Measurements from ENCODE around the gene CDK15. TPM values are rescaled to one million over a fixed set of nuclear protein-coding genes. Genes with fewer than 3 reads are reported as not detected.

The CDK15 gene
- total RNA-seq, 2 donors from 2014 or later, result not detected

DNA sequence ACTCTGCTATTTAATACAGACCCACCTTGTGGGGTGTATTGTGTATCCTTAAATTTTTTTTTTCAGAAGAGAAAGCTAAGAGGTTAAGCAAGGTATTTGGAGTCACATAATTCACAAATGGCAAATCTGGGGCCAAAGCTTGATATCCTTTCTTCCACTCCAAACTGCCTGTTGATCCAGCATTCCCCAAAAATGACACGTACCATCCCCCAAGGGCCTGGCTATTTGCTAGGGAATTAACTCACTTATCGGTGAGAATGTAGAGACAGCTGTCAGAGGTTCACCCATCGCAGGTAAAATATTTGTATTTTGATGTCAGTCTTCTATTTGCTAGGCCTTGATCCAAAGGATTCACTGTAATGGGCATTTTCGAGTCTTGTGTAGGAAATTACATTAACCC is 123.7 kb downstream of the CDK15 start:
- Mint-ChIP-seq H3K27me3 (peaks cover 15% of the 10 kb centered on the region), H3K9me3 (no peaks in the 10 kb centered on the region), H3K27ac (no peak overlapping the region), H3K4me3 (no peak overlapping the region), H3K4me1 (no peaks in the 10 kb centered on the region), H3K36me3 (ENCODE audit: low read depth) (no peaks in the 10 kb centered on the region)
- ATAC-seq (replicated peaks), result no peak

DNA sequence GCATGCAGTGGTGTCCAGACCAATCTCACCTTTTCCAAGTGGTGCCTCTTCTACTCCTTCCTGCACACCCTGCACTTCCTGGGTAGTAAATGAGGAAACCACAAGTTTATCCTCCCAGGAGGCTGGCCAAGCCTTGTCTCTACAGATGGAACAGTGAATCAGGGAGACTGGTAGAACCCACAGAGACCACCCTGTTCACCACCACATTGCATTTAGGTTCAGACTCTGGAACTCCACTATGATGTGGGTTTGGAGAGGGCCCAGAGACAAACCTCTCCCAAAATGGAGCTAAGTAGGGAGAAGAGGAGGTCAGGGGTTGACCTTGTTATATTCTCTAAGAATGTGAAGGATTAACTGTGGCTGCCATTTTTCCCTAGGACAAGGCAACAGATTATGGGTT is 124.5 kb downstream of the CDK15 start:
- Mint-ChIP-seq H3K27ac (no peak overlapping the region), H3K36me3 (ENCODE audit: low read depth) (no peaks in the 10 kb centered on the region), H3K9me3 (no peaks in the 10 kb centered on the region), H3K4me3 (no peak overlapping the region), H3K27me3 (peaks cover 13% of the 10 kb centered on the region), H3K4me1 (no peaks in the 10 kb centered on the region)
- ATAC-seq (replicated peaks), result no peak

DNA sequence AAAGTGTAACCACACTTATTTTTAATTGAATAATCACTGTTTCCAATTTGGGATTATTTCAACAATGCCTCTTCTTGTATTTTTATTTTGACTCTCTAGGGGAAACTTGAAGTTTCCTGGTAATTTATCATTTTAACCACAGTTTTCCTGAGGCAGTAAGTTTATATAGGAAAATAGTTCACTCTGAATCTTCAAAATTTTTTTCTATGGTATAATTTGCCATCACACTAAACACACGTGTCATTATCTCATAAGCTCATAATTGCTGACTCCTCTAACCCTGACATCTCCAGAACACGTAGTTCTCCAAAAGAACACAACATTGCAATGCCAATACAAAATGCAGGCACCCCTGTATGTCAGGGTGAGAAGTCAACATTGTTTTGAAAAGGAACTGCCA is 125.1 kb downstream of the CDK15 start:
- Mint-ChIP-seq H3K27ac (no peak overlapping the region), H3K36me3 (ENCODE audit: low read depth) (no peaks in the 10 kb centered on the region), H3K9me3 (no peaks in the 10 kb centered on the region), H3K4me3 (no peak overlapping the region), H3K27me3 (peaks cover 9% of the 10 kb centered on the region), H3K4me1 (no peaks in the 10 kb centered on the region)
- no peak for ATAC-seq (replicated peaks)

DNA sequence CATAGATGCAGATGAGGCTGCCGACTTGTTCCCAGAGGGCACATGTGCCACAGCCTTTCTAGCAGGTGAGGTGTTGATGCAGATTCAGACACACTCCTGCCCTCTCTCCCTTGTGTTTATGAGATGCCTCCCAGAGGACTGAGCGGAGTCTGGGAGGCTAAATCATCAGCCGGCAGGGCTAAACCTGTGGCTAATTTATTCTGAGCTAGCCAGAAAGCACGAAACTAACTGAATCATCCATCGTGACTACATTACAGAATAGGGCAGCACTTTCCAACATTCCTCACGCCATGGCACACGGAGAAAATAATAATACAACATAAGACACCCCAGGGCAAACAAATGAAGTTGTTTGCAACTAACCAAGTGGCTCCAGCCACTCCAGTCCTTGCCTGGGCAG is 125.6 kb downstream of the CDK15 start:
- H3K27ac Mint-ChIP-seq, result no peak overlapping the region
- H3K4me1 Mint-ChIP-seq, result no peaks in the 10 kb centered on the region
- ATAC-seq (replicated peaks), result no peak
- peaks cover 9% of the 10 kb centered on the region for H3K27me3 Mint-ChIP-seq
- H3K9me3 Mint-ChIP-seq, result no peaks in the 10 kb centered on the region
- H3K4me3 Mint-ChIP-seq, result no peak overlapping the region
- no peaks in the 10 kb centered on the region for H3K36me3 Mint-ChIP-seq (ENCODE audit: low read depth)

DNA sequence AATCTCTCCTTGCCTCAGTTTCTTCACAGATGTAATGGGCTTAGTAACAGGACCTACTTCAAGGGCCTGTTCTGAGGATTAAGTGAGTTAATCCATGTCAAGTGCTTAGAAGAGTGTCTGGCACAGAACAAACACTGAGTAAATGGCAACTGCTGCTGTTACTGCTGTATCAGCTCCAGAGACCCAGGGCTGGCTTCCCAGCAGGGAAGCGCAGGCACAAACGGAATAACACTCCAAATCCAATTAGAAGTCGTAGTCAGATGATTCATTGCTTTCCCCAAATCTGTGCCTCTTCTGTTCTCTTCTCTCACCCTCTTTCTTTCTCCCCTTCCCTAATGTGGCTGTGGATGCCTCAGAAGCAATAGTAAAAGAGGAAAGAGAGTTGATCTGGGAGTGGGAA is 126.2 kb downstream of the CDK15 start:
- no peak for ATAC-seq (replicated peaks)
- Mint-ChIP-seq H3K4me3 (no peak overlapping the region), H3K36me3 (ENCODE audit: low read depth) (no peaks in the 10 kb centered on the region), H3K27me3 (peaks cover 8% of the 10 kb centered on the region), H3K4me1 (no peaks in the 10 kb centered on the region), H3K9me3 (no peaks in the 10 kb centered on the region), H3K27ac (no peak overlapping the region)

DNA sequence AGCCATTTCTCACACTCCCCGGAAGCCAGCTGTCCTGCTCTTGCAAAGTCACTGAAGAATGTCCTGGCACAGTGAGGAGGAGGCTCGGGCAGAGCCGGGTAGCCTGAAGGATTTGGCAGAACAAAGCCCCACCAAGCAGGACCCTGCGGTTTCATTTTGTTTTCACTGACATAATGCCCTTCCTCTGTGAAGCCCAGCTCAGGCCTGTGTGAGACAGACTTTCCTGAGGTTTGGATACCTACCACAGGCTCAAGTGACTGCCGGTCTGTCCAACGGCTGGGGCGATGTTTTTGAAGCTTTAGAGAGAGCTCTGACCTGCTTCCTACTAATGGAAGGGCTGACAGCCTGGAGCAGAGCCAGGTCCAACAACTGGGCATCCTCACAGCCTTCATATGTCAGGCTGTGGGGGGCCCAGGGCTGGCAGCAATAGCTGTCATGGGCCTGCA is 127.5 kb downstream of the CDK15 start:
- Mint-ChIP-seq H3K36me3 (ENCODE audit: low read depth) (no peaks in the 10 kb centered on the region), H3K4me1 (no peaks in the 10 kb centered on the region), H3K27ac (no peak overlapping the region), H3K9me3 (no peaks in the 10 kb centered on the region), H3K27me3 (peaks cover 9% of the 10 kb centered on the region), H3K4me3 (no peak overlapping the region)
- ATAC-seq (replicated peaks), result no peak

DNA sequence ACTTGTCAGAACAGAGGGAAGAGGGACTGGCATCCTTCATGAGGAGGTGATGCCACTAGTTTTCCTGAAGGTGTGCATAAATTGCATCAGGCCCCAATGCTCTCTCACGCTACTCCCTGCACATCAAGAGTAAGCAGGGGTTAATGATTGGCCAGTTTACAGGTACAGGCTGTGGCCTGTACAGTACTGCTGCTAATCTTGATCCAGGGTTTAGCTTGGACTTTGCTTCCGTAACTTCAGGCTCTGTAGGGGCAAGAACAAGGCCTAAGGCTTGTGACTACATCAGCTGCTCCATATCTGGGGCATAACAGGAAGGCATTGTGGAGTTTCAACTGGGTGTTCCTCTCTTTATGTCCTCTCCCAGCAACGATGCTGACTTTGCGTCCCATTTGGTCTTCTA is 130.5 kb downstream of the CDK15 start:
- Mint-ChIP-seq H3K4me3 (no peak overlapping the region), H3K27me3 (peaks cover 9% of the 10 kb centered on the region), H3K4me1 (no peaks in the 10 kb centered on the region), H3K27ac (no peak overlapping the region), H3K36me3 (ENCODE audit: low read depth) (no peaks in the 10 kb centered on the region), H3K9me3 (no peaks in the 10 kb centered on the region)
- ATAC-seq (replicated peaks), result no peak

DNA sequence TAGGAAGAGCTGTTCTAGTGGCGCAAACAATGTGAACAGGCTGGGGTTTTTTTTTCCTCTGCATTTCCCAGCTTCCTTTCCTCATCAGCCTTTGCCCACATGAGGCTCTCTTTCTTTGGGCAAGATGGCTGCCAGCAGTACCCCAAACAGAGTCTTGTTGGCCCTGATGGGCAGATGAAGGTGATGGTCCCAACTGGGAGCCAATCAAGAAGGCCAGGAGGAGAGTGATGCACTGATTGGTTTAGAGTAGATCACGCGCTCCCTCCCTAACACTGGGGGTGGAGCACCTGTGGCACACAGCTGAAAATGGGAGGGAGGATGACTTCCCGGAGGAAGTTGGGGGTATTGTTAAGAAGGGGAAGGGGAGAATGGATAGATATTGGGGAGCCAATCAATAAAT is 131.0 kb downstream of the CDK15 start:
- Mint-ChIP-seq H3K27me3 (peaks cover 13% of the 10 kb centered on the region), H3K9me3 (no peaks in the 10 kb centered on the region), H3K4me3 (no peak overlapping the region), H3K36me3 (ENCODE audit: low read depth) (no peaks in the 10 kb centered on the region), H3K4me1 (no peaks in the 10 kb centered on the region), H3K27ac (no peak overlapping the region)
- ATAC-seq (replicated peaks), result no peak

DNA sequence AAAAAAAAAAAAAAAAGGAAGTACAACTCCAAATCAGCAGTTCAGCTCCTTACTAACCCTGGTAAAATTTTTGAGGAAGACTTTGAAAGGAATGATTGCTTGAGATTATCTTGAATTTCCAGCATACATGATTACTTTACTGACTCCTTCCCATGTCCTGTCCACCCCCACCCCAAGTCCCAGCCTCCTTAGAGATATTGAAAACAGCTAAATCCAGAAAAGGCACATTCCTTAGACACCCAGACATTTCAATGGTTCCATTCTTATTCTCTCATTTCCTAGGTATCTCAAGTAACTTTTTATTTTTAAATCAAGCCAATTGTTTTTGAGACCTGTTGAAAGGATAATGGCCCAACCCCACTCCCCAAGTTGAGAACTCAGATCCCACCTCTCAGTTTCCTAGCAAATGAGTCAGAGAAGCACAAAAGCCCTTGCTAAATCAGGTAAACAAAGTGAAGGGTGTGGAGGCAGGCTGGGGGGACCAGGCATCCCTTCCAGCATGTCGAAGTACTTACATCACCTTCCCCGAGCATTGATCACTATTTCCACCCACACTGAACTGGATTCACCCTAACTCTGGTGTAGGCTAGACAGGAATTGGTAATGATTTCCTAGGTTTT is 131.9 kb downstream of the CDK15 start:
- Mint-ChIP-seq H3K27ac (no peak overlapping the region), H3K36me3 (ENCODE audit: low read depth) (no peaks in the 10 kb centered on the region), H3K4me3 (no peak overlapping the region), H3K9me3 (no peaks in the 10 kb centered on the region), H3K4me1 (no peaks in the 10 kb centered on the region), H3K27me3 (peaks cover 8% of the 10 kb centered on the region)
- no peak for ATAC-seq (replicated peaks)

DNA sequence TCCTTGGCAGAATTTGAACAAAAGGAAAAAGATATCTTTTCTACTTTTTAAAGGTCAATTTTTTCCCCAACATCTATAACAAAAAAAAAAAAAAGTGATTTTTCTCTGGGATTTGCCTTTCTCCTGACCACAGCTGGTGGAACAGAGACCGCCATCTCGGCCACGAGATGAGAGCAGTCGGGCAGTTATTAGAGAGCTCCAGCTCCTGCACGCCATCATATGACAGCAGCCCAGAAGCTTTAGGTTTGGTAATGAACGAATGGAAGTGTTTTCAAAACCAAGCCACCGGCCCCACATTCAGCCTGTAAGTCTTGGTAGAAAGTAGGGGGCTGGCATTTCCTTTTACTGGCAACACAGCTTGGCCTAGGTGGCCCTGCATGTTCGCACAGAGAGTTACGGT is 132.4 kb downstream of the CDK15 start:
- ATAC-seq (replicated peaks), result no peak
- Mint-ChIP-seq H3K27me3 (peaks cover 8% of the 10 kb centered on the region), H3K36me3 (ENCODE audit: low read depth) (no peaks in the 10 kb centered on the region), H3K4me3 (no peak overlapping the region), H3K4me1 (no peaks in the 10 kb centered on the region), H3K27ac (no peak overlapping the region), H3K9me3 (no peaks in the 10 kb centered on the region)

DNA sequence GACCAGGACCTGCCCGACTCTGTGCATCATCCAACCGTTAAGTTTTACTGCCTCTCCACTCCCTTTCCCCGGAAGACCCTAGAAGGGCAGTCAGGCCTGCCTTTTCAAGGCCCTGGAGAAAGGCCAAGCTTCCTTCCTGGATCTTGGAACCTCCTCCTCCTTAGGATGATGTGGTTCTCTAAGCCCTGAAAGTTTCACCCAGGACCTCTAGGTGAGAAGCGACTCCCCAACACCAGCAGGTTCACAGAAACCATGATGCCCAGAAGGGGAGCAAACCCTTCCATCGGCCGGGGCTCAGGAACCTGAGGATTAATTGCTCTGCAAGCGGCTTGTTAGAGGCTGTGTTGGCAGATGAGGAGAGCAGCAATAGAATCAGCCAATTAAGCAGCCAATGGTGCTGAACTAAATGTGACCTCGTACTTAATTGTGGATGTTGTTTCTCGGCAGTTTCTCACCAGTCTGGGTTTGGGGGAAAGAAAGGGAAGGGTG is 133.2 kb downstream of the CDK15 start:
- no peak overlapping the region for H3K4me3 Mint-ChIP-seq

DNA sequence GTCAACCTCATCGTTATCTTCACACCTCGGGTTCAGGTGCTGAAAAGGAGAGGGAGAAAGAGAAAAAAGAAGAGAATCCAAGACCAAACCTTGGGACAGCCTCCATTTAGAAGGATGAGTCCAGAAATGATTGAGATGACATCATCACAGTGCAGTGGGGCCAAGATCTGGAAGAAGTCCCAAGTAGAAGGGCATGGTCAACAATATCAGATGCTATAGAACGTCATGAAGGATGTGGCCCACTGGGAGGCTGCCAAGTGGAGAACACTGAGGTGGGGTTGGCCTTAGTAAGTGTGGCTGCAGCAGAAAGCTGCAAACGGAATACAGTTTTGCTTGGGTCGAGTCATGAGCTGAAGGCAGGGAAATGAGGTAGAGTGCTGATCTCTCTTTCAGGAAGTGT is 136.2 kb downstream of the CDK15 start:
- H3K27ac Mint-ChIP-seq, result no peak overlapping the region
- no peaks in the 10 kb centered on the region for H3K36me3 Mint-ChIP-seq (ENCODE audit: low read depth)
- H3K4me1 Mint-ChIP-seq, result no peaks in the 10 kb centered on the region
- H3K9me3 Mint-ChIP-seq, result no peaks in the 10 kb centered on the region
- peaks cover 8% of the 10 kb centered on the region for H3K27me3 Mint-ChIP-seq
- H3K4me3 Mint-ChIP-seq, result no peak overlapping the region
- no peak for ATAC-seq (replicated peaks)

More for the DNA sequence above, 133.2 kb downstream of the CDK15 start:
- no peaks in the 10 kb centered on the region for H3K4me1 Mint-ChIP-seq
- H3K9me3 Mint-ChIP-seq, result no peaks in the 10 kb centered on the region
- no peaks in the 10 kb centered on the region for H3K36me3 Mint-ChIP-seq (ENCODE audit: low read depth)
- ATAC-seq (replicated peaks), result no peak
- H3K27me3 Mint-ChIP-seq, result peaks cover 8% of the 10 kb centered on the region
- no peak overlapping the region for H3K27ac Mint-ChIP-seq

Other genes starting within 250 kb of the CDK15 start
- 10 to 100 TPM; 11.8 to 22.0 TPM for gene TMEM237, start 163.0 kb upstream of the CDK15 start, total RNA-seq
- gene MPP4, start 107.9 kb upstream of the CDK15 start, total RNA-seq, result not detected
- 1 to 10 TPM; 6.3 to 8.9 TPM for gene ALS2, start 25.6 kb upstream of the CDK15 start, total RNA-seq
- 1 to 10 TPM in 1 of 2 donors, under 1 TPM in 1; 0.06 to 1.6 TPM for gene FZD7, start 227.3 kb downstream of the CDK15 start, total RNA-seq

Measured in activated T-helper 17 cell treated with anti-CD3 and anti-CD28 coated beads, Interleukin-2, amount 50 U/mL, for 72 hours (primary cell).